ENCODE measurements around the gene ANKRD7. TPM values are rescaled to one million over a fixed set of nuclear protein-coding genes. Genes with fewer than 3 reads are reported as not detected.

ANKRD7 gene
- total RNA-seq, 2 donors from 2014 or later = 0.79 to 1.1 TPM

- no peaks in the 10 kb centered on the region for H3K9me3 ChIP-seq
- no peak for DNase-seq (ENCODE audit: low spot score)
- no peak for TF ChIP-seq CTCF (IDR thresholded peaks at IDR 0.05)
- no peaks in the 10 kb centered on the region for H3K4me1 ChIP-seq
- H3K27me3 ChIP-seq = no peaks in the 10 kb centered on the region
- H3K36me3 ChIP-seq = no peaks in the 10 kb centered on the region
- no peak overlapping the region for H3K4me3 ChIP-seq
- no peak overlapping the region for H3K27ac ChIP-seq
These were observed 5.9 kb upstream of the ANKRD7 start for GRCh38 chr7:118218413-118219156.

- DNase-seq (ENCODE audit: low spot score) = no peak
- no peaks in the 10 kb centered on the region for H3K4me1 ChIP-seq
- no peaks in the 10 kb centered on the region for H3K9me3 ChIP-seq
- no peak overlapping the region for H3K4me3 ChIP-seq
- H3K27ac ChIP-seq = no peak overlapping the region
- no peaks in the 10 kb centered on the region for H3K36me3 ChIP-seq
- TF ChIP-seq CTCF (IDR thresholded peaks at IDR 0.05) = no peak
- no peaks in the 10 kb centered on the region for H3K27me3 ChIP-seq
These were observed 5.4 kb upstream of the ANKRD7 start for GRCh38 chr7:118219157-118219512.

GRCh38 chr7:118220583-118220982, 3.9 kb upstream of the ANKRD7 start:
- no peak for DNase-seq (ENCODE audit: low spot score)
- no peaks in the 10 kb centered on the region for H3K9me3 ChIP-seq
- no peaks in the 10 kb centered on the region for H3K4me1 ChIP-seq
- TF ChIP-seq CTCF (IDR thresholded peaks at IDR 0.05) = no peak
- no peaks in the 10 kb centered on the region for H3K36me3 ChIP-seq
- H3K4me3 ChIP-seq = no peak overlapping the region
- H3K27ac ChIP-seq = no peak overlapping the region
- H3K27me3 ChIP-seq = no peaks in the 10 kb centered on the region

- Histone ChIP-seq H3K27ac (no peak overlapping the region), H3K36me3 (no peaks in the 10 kb centered on the region), H3K4me1 (no peaks in the 10 kb centered on the region), H3K4me3 (no peak overlapping the region), H3K27me3 (no peaks in the 10 kb centered on the region), H3K9me3 (no peaks in the 10 kb centered on the region)
- DNase-seq (ENCODE audit: low spot score) = no peak
- no peak for TF ChIP-seq CTCF (IDR thresholded peaks at IDR 0.05)
These were observed 1.9 kb upstream of the ANKRD7 start for GRCh38 chr7:118222591-118222990.

GRCh38 chr7:118232837-118233236, 8.3 kb downstream of the ANKRD7 start:
- no peaks in the 10 kb centered on the region for H3K36me3 ChIP-seq
- H3K27ac ChIP-seq = no peak overlapping the region
- no peak for DNase-seq (ENCODE audit: low spot score)
- no peaks in the 10 kb centered on the region for H3K4me1 ChIP-seq
- H3K27me3 ChIP-seq = no peaks in the 10 kb centered on the region
- H3K9me3 ChIP-seq = no peaks in the 10 kb centered on the region
- no peak overlapping the region for H3K4me3 ChIP-seq
- no peak for TF ChIP-seq CTCF (IDR thresholded peaks at IDR 0.05)

- no peak overlapping the region for H3K4me3 ChIP-seq
- no peaks in the 10 kb centered on the region for H3K4me1 ChIP-seq
- H3K27me3 ChIP-seq = no peaks in the 10 kb centered on the region
- no peak for DNase-seq (ENCODE audit: low spot score)
- no peak overlapping the region for H3K27ac ChIP-seq
- no peaks in the 10 kb centered on the region for H3K9me3 ChIP-seq
- TF ChIP-seq CTCF (IDR thresholded peaks at IDR 0.05) = no peak
- no peaks in the 10 kb centered on the region for H3K36me3 ChIP-seq
These were observed 9.3 kb downstream of the ANKRD7 start for GRCh38 chr7:118233799-118234198.

Measured in right atrium auricular region (tissue), 2 donors.